Neutrophil (primary cell): Measurements from ENCODE around the gene IP6K1.

Experiments
- H3K27ac ChIP-seq: fragments of 200-600 bp; sonication (generic); 2 replicates; pipeline ENCODE4 v1.5.1; 2016; ENCODE audit warnings: mild to moderate bottlenecking, moderate library complexity
- H3K27me3 ChIP-seq: fragments of 200-600 bp; sonication (generic); 2 replicates; pipeline ENCODE4 v1.6.0; 2016; ENCODE audit warnings: mild to moderate bottlenecking
- H3K36me3 ChIP-seq: fragments of 200-600 bp; sonication (generic); 2 replicates; pipeline ENCODE4 v1.5.1; 2017
- H3K4me1 ChIP-seq, 2 experiments: fragments of 200-600 bp in 1 of 2; sonication (generic) in 1 of 2; 1 replicate in 1 of 2; 2 replicates in 1 of 2; pipeline versions ENCODE4 v1.5.1 to v1.6.1; 2013 to 2016; ENCODE audit warnings: low read depth in 1 of 2, low read length in 1 of 2, mild to moderate bottlenecking in 1 of 2, moderate library complexity in 1 of 2; ENCODE audit not compliant: control insufficient read depth in 1 of 2, insufficient read depth in 1 of 2
- H3K4me3 ChIP-seq, 2 experiments: fragments of 200-600 bp in 1 of 2; sonication (generic) in 1 of 2; 1 replicate in 1 of 2; 2 replicates in 1 of 2; pipeline ENCODE4 v1.5.1; 2013 to 2016; ENCODE audit warnings: low read depth in 1 of 2, low read length in 1 of 2, mild to moderate bottlenecking in 1 of 2, moderate library complexity in 1 of 2
- H3K9me3 ChIP-seq: fragments of 200-600 bp; sonication (generic); 2 replicates; pipeline ENCODE4 v1.5.1; 2016
- CTCF ChIP-seq: fragments of 200-600 bp; sonication (generic); IDR thresholded peaks from 2 replicates; pipeline ENCODE4 v1.5.1; 2016; ENCODE audit warnings: antibody characterized with exemption

The IP6K1 gene

DNA sequence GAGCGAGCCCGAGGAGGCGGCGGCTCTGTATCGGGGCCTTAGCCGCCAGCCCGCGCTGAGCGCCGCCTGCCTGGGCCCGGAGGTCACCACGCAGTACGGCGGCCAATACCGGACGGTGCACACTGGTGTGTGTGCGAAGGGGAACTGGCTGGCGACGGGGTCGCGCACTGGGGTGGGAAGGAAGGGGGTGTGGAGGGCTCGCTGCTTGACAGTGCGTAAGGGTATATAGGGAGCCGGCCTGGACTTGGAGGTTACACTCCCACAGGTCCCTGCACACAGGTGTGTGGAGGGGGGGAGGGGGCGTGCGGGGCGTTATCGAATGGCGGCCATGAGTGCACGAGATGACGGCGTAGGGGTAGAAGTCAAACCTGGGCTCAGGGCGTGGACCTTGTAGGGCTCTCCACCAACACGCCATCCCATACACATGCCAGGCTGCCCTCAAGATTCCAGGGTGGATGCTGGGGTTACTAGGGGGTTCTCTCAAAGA lies 111.8 kb downstream of the IP6K1 start:
- H3K4me3 ChIP-seq, result peak overlapping the region; percentile 87 to 94
- peaks cover 4% of the 10 kb centered on the region for H3K27me3 ChIP-seq
- H3K4me1 ChIP-seq, result peaks cover 19 to 20% of the 10 kb centered on the region in 2 experiments
- H3K9me3 ChIP-seq, result no peaks in the 10 kb centered on the region
- TF ChIP-seq CTCF, result no peak
- peak overlapping the region; percentile 93 for H3K27ac ChIP-seq
- peaks cover 40% of the 10 kb centered on the region for H3K36me3 ChIP-seq
